GM19099 (cell line): ENCODE data around the gene TMEM38A.

Source experiments
- POLR2A ChIP-seq: IDR thresholded peaks from 3 replicates; pipeline ENCODE4 v1.6.1; 2011; ENCODE audit warnings: low read depth; ENCODE audit not compliant: insufficient read length; ENCODE audit errors: extremely low read depth

The TMEM38A gene

GRCh38 chr19:16627193-16627927, 33.6 kb upstream of the TMEM38A start:
- TF ChIP-seq POLR2A = no peak

GRCh38 chr19:16627928-16628182, 33.1 kb upstream of the TMEM38A start:
- TF ChIP-seq POLR2A = no peak

GRCh38 chr19:16628183-16628983, 32.6 kb upstream of the TMEM38A start, which contains the start of gene MED26:
Gene MED26 (minus strand): TSS chr19:16628204. CDS start chr19:16627943, 261 bp downstream.
- TF ChIP-seq POLR2A = peak; percentile 95

GRCh38 chr19:16628984-16629691, 31.8 kb upstream of the TMEM38A start:
- no peak for TF ChIP-seq POLR2A

GRCh38 chr19:16631465-16631864, 29.5 kb upstream of the TMEM38A start:
- no peak for TF ChIP-seq POLR2A

GRCh38 chr19:16637535-16637934, 23.4 kb upstream of the TMEM38A start:
- no peak for TF ChIP-seq POLR2A

- TF ChIP-seq POLR2A = no peak
These were observed 22.3 kb upstream of the TMEM38A start for GRCh38 chr19:16638666-16639065.

- no peak for TF ChIP-seq POLR2A
These were observed 20.0 kb upstream of the TMEM38A start for GRCh38 chr19:16640951-16641350.

GRCh38 chr19:16641695-16642094, 19.2 kb upstream of the TMEM38A start:
- TF ChIP-seq POLR2A = no peak

GRCh38 chr19:16645140-16645539, 15.8 kb upstream of the TMEM38A start:
- TF ChIP-seq POLR2A = no peak

GRCh38 chr19:16649734-16650133, 11.2 kb upstream of the TMEM38A start:
- no peak for TF ChIP-seq POLR2A

GRCh38 chr19:16650821-16651220, 10.1 kb upstream of the TMEM38A start:
- no peak for TF ChIP-seq POLR2A

- TF ChIP-seq POLR2A = no peak
These were observed 8.1 kb upstream of the TMEM38A start for GRCh38 chr19:16652854-16653253.

- no peak for TF ChIP-seq POLR2A
These were observed 6.8 kb upstream of the TMEM38A start for GRCh38 chr19:16654140-16654539.

- TF ChIP-seq POLR2A = no peak
These were observed 6.3 kb upstream of the TMEM38A start for GRCh38 chr19:16654627-16655026.

GRCh38 chr19:16655727-16656126, 5.2 kb upstream of the TMEM38A start:
- TF ChIP-seq POLR2A = no peak
